D721Med (cell line): ENCODE results near the gene TRANK1.

Experiments used
- DNase-seq: peaks from one replicate; pipeline ENCODE4 v3.0.0; 2011; ENCODE audit warnings: low spot score; ENCODE audit not compliant: insufficient read length
- FAIRE-seq: peaks from 2 replicates; lab custom pipeline; 2011; peaks lifted over from hg19 to GRCh38; lab: Jason Lieb, UNC
- CTCF ChIP-seq: IDR thresholded peaks from 2 replicates; pipeline ENCODE4 v1.5.1; 2012; ENCODE audit warnings: mild to moderate bottlenecking, control low read depth; ENCODE audit not compliant: insufficient read depth; ENCODE audit errors: missing control alignments

TRANK1 gene

GRCh38 chr3:36795622-36796021 lies 149.2 kb downstream of the TRANK1 start:
- no peak for DNase-seq
- no peak for FAIRE-seq
- TF ChIP-seq CTCF, result no peak

- FAIRE-seq, result no peak
- no peak for DNase-seq
- TF ChIP-seq CTCF, result peak; percentile 36
Measured at GRCh38 chr3:36792342-36792741, 152.5 kb downstream of the TRANK1 start.

GRCh38 chr3:36790765-36791164 lies 154.1 kb downstream of the TRANK1 start:
- DNase-seq (no peak), FAIRE-seq (no peak)
- TF ChIP-seq CTCF, result no peak

- FAIRE-seq (no peak), DNase-seq (no peak)
- TF ChIP-seq CTCF, result no peak
Measured at GRCh38 chr3:36786921-36787890, 157.6 kb downstream of the TRANK1 start.

GRCh38 chr3:36784138-36784635 lies 160.7 kb downstream of the TRANK1 start:
- no peak for FAIRE-seq
- DNase-seq, result no peak
- no peak for TF ChIP-seq CTCF

- FAIRE-seq (no peak), DNase-seq (no peak)
- TF ChIP-seq CTCF, result no peak
Measured at GRCh38 chr3:36777424-36778218, 167.2 kb downstream of the TRANK1 start.
